DLD1 (cell line): ENCODE measurements around the gene ZNF557.
"Not testable (repeated sequence)": the region's sequence is repeated elsewhere in the genome, so short reads cannot be mapped to it uniquely, and the experiment has no call there.

Experiments used
- in situ Hi-C: cut with HindIII; loops from 2 replicates; pipeline ENCODE4 v1.10.0; 2017; ENCODE audit warnings: low sequenced_read_pairs

Gene ZNF557

GRCh38 chr19:7069042-7069903 lies at the start of gene ZNF557:
Gene ZNF557, plus strand, starts transcription at chr19:7069703. Its CDS starts 5,372 bp downstream, at chr19:7075075.
- in situ Hi-C loops: no loop called here

GRCh38 chr19:7021331-7021730 lies 48.2 kb upstream of the ZNF557 start, which contains the start of gene MBD3L2B:
Gene MBD3L2B, minus strand, starts transcription at chr19:7021431. Its CDS starts 34 bp downstream, at chr19:7021397.
- in situ Hi-C loops: not testable (repeated sequence)

- in situ Hi-C loops: not testable (repeated sequence)
These were observed 40.7 kb upstream of the ZNF557 start for GRCh38 chr19:7028790-7029189.

- in situ Hi-C loops: not testable (repeated sequence)
These were observed 39.2 kb upstream of the ZNF557 start, which contains the start of gene MBD3L5 for GRCh38 chr19:7030278-7030677. Gene MBD3L5, plus strand, starts transcription at chr19:7030578. Its CDS starts 34 bp downstream, at chr19:7030612.

- in situ Hi-C loops: not testable (repeated sequence)
These were observed 29.4 kb upstream of the ZNF557 start, which contains the start of gene MBD3L4 for GRCh38 chr19:7040079-7040478. Gene MBD3L4, minus strand, starts transcription at chr19:7040179. Its CDS starts 35 bp downstream, at chr19:7040144.

- in situ Hi-C loops: not testable (repeated sequence)
These were observed 27.9 kb upstream of the ZNF557 start for GRCh38 chr19:7041563-7041962.

GRCh38 chr19:7049021-7049420 lies 20.5 kb upstream of the ZNF557 start, which contains the start of gene MBD3L2:
Gene MBD3L2, plus strand, starts transcription at chr19:7049321. Its CDS starts 53 bp downstream, at chr19:7049374.
- in situ Hi-C loops: not testable (repeated sequence)

GRCh38 chr19:7051421-7051820 lies 18.1 kb upstream of the ZNF557 start:
- in situ Hi-C loops: not testable (repeated sequence)

- in situ Hi-C loops: not testable (repeated sequence)
These were observed 16.6 kb upstream of the ZNF557 start for GRCh38 chr19:7052896-7053295.

- in situ Hi-C loops: not testable (repeated sequence)
These were observed 14.7 kb upstream of the ZNF557 start for GRCh38 chr19:7054635-7055368.

- in situ Hi-C loops: not testable (repeated sequence)
These were observed 13.8 kb upstream of the ZNF557 start for GRCh38 chr19:7055679-7056078.

GRCh38 chr19:7056371-7056770 lies 13.1 kb upstream of the ZNF557 start:
- in situ Hi-C loops: not testable (repeated sequence)

GRCh38 chr19:7058576-7058975 lies 10.9 kb upstream of the ZNF557 start, which contains the start of gene MBD3L3:
Gene MBD3L3, minus strand, starts transcription at chr19:7058676. Its CDS starts 71 bp downstream, at chr19:7058605.
- in situ Hi-C loops: not testable (repeated sequence)

GRCh38 chr19:7059977-7060376 lies 9.5 kb upstream of the ZNF557 start:
- in situ Hi-C loops: not testable (repeated sequence)

GRCh38 chr19:7063339-7063738 lies 6.2 kb upstream of the ZNF557 start:
- in situ Hi-C loops: no loop called here

- in situ Hi-C loops: no loop called here
These were observed 5.6 kb upstream of the ZNF557 start for GRCh38 chr19:7063764-7064418.

GRCh38 chr19:7067122-7067521 lies 2.4 kb upstream of the ZNF557 start:
- in situ Hi-C loops: not testable (repeated sequence)

- in situ Hi-C loops: no loop called here
These were observed 1.8 kb upstream of the ZNF557 start for GRCh38 chr19:7067716-7068115.

GRCh38 chr19:7068599-7068998 lies 904 bp upstream of the ZNF557 start:
- in situ Hi-C loops: no loop called here

- in situ Hi-C loops: no loop called here
These were observed 362 bp downstream of the ZNF557 start for GRCh38 chr19:7069904-7070226.

GRCh38 chr19:7072541-7072940 lies 3.0 kb downstream of the ZNF557 start:
- in situ Hi-C loops: no loop called here
